Jurkat, Clone E6-1 (cell line): ENCODE measurements around the gene SDK1.
"Not testable (repeated sequence)": the region's sequence is repeated elsewhere in the genome, so short reads cannot be mapped to it uniquely, and the experiment has no call there.

Experiments
- DNase-seq: peaks from one replicate; pipeline ENCODE4 v3.0.0-alpha.2; 2011; ENCODE audit warnings: low read depth, low spot score
- H3K4me3 ChIP-seq: 2 replicates; pipeline ENCODE4 v1.5.1; 2011; ENCODE audit warnings: mild to moderate bottlenecking, low read length, control low read depth, moderate library complexity

The SDK1 gene

GRCh38 chr7:4230352-4230751, 929.3 kb downstream of the SDK1 start:
- no peak for DNase-seq
- no peak overlapping the region for H3K4me3 ChIP-seq

GRCh38 chr7:4233146-4233545, 932.1 kb downstream of the SDK1 start:
- DNase-seq: no peak
- H3K4me3 ChIP-seq: no peak overlapping the region

GRCh38 chr7:4233621-4234497, 932.8 kb downstream of the SDK1 start:
- DNase-seq: no peak
- H3K4me3 ChIP-seq: no peak overlapping the region

- no peak overlapping the region for H3K4me3 ChIP-seq
- DNase-seq: no peak
Measured at GRCh38 chr7:4234498-4234855, 933.4 kb downstream of the SDK1 start.

GRCh38 chr7:4234886-4235285, 933.8 kb downstream of the SDK1 start:
- no peak for DNase-seq
- H3K4me3 ChIP-seq: no peak overlapping the region

- H3K4me3 ChIP-seq: no peak overlapping the region
Measured at GRCh38 chr7:4235596-4235995, 934.5 kb downstream of the SDK1 start.

GRCh38 chr7:4236389-4236788, 935.3 kb downstream of the SDK1 start:
- H3K4me3 ChIP-seq: no peak overlapping the region
- no peak for DNase-seq

More at GRCh38 chr7:4235596-4235995, 934.5 kb downstream of the SDK1 start:
- DNase-seq: no peak

- DNase-seq, H3K4me3 ChIP-seq: not testable (repeated sequence)
Measured at GRCh38 chr7:4236873-4237272, 935.8 kb downstream of the SDK1 start.

GRCh38 chr7:4237296-4238235, 936.5 kb downstream of the SDK1 start:
- no peak for DNase-seq
- no peak overlapping the region for H3K4me3 ChIP-seq

GRCh38 chr7:4238861-4239260, 937.8 kb downstream of the SDK1 start:
- DNase-seq: no peak
- H3K4me3 ChIP-seq: no peak overlapping the region

GRCh38 chr7:4240042-4240441, 939.0 kb downstream of the SDK1 start:
- no peak overlapping the region for H3K4me3 ChIP-seq
- no peak for DNase-seq

GRCh38 chr7:4240520-4241303, 939.7 kb downstream of the SDK1 start:
- no peak overlapping the region for H3K4me3 ChIP-seq
- no peak for DNase-seq

GRCh38 chr7:4241304-4241612, 940.2 kb downstream of the SDK1 start:
- H3K4me3 ChIP-seq: no peak overlapping the region
- DNase-seq: no peak

- no peak for DNase-seq
- no peak overlapping the region for H3K4me3 ChIP-seq
Measured at GRCh38 chr7:4241791-4242190, 940.7 kb downstream of the SDK1 start.

- DNase-seq: no peak
- no peak overlapping the region for H3K4me3 ChIP-seq
Measured at GRCh38 chr7:4242706-4243105, 941.7 kb downstream of the SDK1 start.

GRCh38 chr7:4244041-4244440, 943.0 kb downstream of the SDK1 start:
- DNase-seq: no peak

GRCh38 chr7:4244635-4245034, 943.6 kb downstream of the SDK1 start:
- H3K4me3 ChIP-seq: no peak overlapping the region
- DNase-seq: no peak

More at GRCh38 chr7:4244041-4244440, 943.0 kb downstream of the SDK1 start:
- H3K4me3 ChIP-seq: no peak overlapping the region

- H3K4me3 ChIP-seq: no peak overlapping the region
- no peak for DNase-seq
Measured at GRCh38 chr7:4245135-4245865, 944.2 kb downstream of the SDK1 start.
